Adrenal gland (tissue), 5 donors: ENCODE measurements around the gene IL1RL2.

Experiments used
- POLR2A ChIP-seq, 2 donors: fragments of 450-650 bp; IDR thresholded peaks; one replicate each; pipeline ENCODE4 v1.6.1; 2017; ENCODE audit warnings: antibody characterized with exemption in 2 of 2, mild to moderate bottlenecking in 2 of 2, moderate library complexity in 1 of 2
- TF ChIP-seq, protein P1 (sequence below), 6 experiments: fragments of 450-650 bp in 4 of 6; fragments of 200-600 bp in 2 of 6; sonication (generic) in 1 of 6; IDR thresholded peaks; 1 replicate in 5 of 6; 2 replicates in 1 of 6; pipeline versions ENCODE4 v1.5.1 to v1.8.0; 2016 to 2021; ENCODE audit warnings: antibody characterized with exemption in 6 of 6, mild to moderate bottlenecking in 2 of 6, moderate library complexity in 1 of 6
- donor health status: DM: no; HTN: no; CAD: no.

DNA sequence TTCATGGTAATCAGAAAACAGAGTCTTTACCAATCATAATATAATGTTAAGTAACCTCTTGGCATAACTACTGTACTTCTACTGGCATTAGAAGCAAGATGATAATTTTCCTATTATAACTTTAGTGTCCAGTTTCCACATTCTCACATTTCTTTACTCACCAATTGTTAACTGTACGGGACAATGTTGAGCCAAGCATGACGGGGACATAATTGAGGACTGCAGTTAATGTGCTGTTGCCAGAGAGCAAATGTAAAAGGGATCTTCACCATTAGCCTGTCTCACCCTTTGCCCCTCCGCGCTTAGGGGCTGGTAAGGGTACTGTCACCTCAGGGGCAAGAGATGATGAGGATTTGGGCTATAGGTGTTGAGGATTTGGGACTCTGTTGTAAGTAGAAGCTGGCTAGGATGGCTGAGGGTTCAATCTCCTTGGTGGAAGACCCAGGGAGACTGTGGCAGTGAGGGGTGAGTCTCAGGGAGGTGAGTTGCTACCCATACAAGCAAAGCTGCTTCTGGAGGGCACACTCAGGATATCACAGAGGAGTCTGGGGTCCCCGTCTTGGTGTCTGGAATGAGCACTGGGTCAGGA, 70.1 kb downstream of the IL1RL2 start:
- TF ChIP-seq, protein P1, sequence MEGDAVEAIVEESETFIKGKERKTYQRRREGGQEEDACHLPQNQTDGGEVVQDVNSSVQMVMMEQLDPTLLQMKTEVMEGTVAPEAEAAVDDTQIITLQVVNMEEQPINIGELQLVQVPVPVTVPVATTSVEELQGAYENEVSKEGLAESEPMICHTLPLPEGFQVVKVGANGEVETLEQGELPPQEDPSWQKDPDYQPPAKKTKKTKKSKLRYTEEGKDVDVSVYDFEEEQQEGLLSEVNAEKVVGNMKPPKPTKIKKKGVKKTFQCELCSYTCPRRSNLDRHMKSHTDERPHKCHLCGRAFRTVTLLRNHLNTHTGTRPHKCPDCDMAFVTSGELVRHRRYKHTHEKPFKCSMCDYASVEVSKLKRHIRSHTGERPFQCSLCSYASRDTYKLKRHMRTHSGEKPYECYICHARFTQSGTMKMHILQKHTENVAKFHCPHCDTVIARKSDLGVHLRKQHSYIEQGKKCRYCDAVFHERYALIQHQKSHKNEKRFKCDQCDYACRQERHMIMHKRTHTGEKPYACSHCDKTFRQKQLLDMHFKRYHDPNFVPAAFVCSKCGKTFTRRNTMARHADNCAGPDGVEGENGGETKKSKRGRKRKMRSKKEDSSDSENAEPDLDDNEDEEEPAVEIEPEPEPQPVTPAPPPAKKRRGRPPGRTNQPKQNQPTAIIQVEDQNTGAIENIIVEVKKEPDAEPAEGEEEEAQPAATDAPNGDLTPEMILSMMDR (IDR thresholded peaks at IDR 0.05) = no peak
- no peak for TF ChIP-seq POLR2A (IDR thresholded peaks at IDR 0.05)
